CD4-positive, alpha-beta T cell treated with Interleukin-21 for 1 hour (primary cell): ENCODE data around the gene SEZ6L.
A peak's percentile ranks its signal among the peaks of the same experiment; 100 is the strongest.

Experiments used
- DNase-seq: peaks from one replicate; pipeline ENCODE4 v3.0.0-alpha.2; 2020

SEZ6L gene

DNA sequence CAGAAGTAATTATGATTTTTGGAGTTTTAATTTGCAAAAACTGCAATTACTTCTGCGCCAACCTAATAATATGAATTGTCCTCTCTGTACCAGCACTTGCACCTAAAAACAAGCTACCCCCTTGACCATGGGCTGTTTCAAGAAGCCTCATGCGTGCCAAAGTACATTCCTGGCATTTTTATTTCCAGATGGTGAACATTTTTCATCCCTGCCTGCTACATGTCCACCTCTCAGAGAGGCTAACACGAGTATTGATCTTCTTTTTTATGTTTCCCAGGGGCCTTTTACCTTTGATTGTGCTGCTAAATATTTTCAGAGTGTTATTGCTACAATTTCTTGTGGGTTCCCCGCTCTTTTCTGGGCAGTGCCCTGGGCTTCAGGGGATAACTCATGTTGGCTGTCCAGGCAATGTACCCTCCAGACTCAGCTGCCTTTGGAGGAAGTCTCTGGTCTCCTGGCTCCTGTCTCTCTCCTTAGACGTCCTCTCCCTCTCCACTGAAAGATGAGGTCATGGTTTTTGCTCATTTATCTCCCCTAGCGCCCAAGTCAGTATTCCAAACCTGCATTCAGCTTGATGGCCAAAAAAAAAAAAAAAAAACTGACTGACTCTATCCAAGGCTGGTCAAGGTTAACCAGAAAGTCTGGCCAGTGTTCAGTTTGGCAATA lies 173.6 kb downstream of the SEZ6L start:
- DNase-seq, result no peak

DNA sequence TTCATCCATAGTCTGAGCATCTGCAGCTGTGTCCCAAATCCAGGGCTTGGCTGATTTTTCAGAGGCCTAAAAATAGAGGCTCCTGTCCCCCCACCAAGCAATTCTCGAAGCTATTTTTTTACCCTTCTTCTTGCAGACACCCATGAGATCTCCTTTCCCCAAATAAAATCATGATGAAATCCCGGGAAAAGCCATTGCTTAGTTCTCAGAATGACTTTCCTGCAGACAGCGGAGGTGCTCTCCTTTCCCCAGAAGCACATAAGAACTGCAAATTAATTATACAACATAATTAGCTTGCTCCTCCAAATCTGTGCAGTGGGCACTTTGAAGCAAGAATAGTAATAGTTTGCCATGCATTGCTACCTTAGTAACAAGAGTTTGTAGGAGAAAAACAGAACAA lies 176.2 kb downstream of the SEZ6L start:
- DNase-seq, result no peak

- DNase-seq, result no peak
Observed at GRCh38 chr22:26348810-26349526, 179.7 kb downstream of the SEZ6L start.

DNA sequence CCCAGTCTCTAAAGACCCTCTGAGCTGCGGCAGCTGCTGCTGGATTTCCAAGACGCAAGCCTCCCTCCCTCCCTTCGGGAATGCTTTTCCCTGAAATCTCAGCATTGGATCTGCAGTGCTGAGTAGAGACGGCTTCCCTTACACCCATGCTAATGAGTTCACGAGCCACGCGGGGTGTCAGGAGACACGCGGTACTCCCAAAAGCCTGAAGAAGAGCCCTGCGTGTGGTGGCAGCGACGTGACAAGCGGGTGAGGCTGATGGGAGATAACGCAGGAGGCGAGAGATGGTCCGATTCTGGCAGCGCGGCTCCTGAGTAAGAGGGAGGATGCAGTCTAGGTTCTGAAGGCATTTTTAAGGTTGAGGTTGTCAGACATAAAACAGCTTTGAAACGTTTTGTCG lies 185.4 kb downstream of the SEZ6L start:
- no peak for DNase-seq

- no peak for DNase-seq
Observed at GRCh38 chr22:26357281-26357680, 188.0 kb downstream of the SEZ6L start.

- DNase-seq, result no peak
Observed at GRCh38 chr22:26357813-26358212, 188.6 kb downstream of the SEZ6L start.

DNA sequence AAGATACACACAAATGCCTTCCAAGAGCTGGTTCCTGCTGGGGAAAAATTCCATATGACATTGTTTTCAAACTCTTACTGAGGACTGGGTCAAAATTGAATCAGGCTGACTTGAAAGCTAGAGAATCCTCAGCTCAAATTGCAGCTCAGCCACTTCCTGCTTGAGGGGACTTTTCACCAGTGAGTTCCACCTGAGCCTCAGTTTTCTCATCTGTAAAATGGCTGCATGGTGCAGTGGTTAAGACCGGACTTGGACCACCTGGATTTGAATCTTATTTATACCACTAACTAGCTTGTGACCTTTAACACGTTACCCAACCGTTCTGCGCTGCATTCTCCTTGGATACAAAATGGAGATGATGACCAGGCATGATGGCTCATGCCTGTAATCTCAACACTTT lies 189.9 kb downstream of the SEZ6L start:
- no peak for DNase-seq

GRCh38 chr22:26360169-26360885 lies 191.1 kb downstream of the SEZ6L start:
- peak; percentile 68 for DNase-seq

- DNase-seq, result no peak
Observed at GRCh38 chr22:26362471-26362870, 193.2 kb downstream of the SEZ6L start.

DNA sequence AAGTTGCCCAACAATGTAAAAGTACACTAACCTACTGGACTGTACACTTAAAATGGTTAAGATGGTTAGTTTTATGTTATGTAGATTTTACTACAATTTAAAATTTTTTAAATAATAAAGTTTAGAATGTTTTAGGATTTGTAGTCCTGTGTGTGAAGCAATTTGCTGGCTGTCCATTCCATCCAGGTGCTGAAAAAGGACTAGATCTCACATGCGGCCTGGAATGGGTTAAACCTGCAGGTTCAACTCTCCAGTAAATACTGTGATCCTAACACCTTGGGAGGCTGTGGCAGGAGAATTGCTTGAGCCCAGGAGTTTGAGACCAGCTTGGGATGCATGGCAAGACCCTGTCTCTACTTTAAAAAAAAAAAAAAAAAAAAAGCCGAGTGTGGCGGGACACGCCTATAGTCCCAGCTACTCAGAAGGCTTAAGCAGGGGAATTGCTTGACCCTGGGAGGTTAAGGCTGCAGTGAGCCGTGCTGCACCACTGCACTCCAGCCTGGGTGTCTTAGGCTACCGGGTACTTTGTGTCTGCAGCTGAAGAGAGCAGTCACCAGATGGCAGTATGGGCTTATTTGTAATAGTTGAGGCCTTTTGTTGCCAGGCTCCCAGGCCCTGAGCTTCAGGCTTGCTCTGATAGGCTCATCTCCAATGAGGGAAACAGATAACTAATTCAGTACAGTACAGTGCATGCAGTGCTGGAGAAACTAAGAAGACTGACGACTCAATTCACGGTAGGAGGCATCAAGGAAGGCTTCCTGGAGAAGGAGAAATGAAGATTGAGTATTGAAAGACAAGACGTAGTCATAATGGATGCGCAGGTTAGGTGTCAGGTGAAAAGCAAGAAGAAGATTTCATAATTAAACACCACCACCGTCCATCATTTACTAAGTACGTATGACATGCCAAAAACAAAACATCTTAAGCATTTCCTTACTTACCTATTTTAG lies 195.1 kb downstream of the SEZ6L start:
- peak; percentile 69 for DNase-seq

GRCh38 chr22:26367402-26368245 lies 198.4 kb downstream of the SEZ6L start:
- peak; percentile 57 for DNase-seq

DNA sequence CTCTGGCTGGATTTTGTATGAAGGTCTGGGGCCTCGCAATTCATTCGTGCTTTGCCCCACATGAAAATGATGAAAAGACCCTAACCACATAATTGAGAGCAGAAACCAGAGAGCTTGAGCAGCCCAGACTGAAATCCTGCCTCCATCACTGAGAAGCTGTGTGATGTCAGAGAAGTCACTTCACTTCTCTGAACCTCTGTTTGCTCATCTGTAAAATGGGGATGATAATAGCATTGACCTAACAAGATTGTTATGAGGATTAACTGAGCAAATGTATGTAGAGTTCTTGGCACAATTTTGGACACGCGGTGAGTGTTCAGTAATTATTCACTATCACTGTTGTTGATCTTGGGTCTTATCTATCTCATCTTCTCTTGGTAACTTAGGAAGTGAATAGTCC lies 203.6 kb downstream of the SEZ6L start:
- no peak for DNase-seq

- DNase-seq, result no peak
Observed at GRCh38 chr22:26374391-26375026, 205.2 kb downstream of the SEZ6L start.

GRCh38 chr22:26377170-26377830 lies 208.0 kb downstream of the SEZ6L start:
- no peak for DNase-seq

GRCh38 chr22:26380072-26380830 lies 211.0 kb downstream of the SEZ6L start:
- no peak for DNase-seq

GRCh38 chr22:26382782-26383181 lies 213.5 kb downstream of the SEZ6L start:
- DNase-seq, result no peak

- no peak for DNase-seq
Observed at GRCh38 chr22:26383968-26384556, 214.8 kb downstream of the SEZ6L start.

DNA sequence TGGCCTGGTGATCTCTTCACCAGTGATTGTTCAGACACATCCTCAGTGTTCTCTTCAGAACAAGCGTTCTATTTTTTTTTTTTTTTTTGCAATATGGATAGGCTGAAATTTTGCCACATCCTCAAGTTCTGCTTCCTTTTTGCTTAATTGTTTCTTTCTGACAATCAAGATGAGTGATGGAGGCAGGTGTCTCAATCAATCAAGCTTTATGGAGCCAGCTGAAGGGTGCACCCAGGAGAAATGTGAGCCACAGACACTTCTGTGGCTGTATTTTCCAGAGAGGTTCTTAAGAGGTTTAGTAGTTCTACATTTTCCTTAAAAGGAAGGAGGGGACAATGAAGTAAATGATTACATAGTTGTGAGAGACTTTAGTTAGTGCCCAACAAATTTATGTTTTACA lies 215.9 kb downstream of the SEZ6L start:
- DNase-seq, result no peak

GRCh38 chr22:26389125-26389524 lies 219.9 kb downstream of the SEZ6L start:
- DNase-seq, result no peak

DNA sequence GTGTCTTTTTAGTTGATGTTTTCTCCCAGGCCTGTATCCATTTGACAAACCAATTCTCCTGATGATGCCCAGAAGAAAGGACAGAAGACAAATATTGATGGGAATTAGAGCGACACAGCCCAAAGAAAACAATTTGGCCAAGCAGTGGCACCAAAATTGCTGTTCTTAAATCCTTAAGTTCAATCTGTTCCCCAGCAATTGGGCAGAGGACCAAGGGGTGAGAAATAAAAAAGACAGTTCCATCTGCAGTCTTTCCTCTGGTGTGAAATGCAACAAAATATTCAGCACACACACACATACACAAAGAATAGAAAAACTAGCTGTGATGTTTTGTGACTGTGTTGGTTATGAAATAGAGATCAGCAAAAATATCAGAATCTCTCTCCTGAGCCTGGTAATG lies 221.8 kb downstream of the SEZ6L start:
- no peak for DNase-seq
